Gastrocnemius medialis (tissue), 4 donors: ENCODE results near the gene KLC1. TPM values are rescaled to one million over a fixed set of nuclear protein-coding genes. Genes with fewer than 3 reads are reported as not detected.
A peak's percentile ranks its signal among the peaks of the same experiment; 100 is the strongest.
"Not testable (repeated sequence)": the region's sequence is repeated elsewhere in the genome, so short reads cannot be mapped to it uniquely, and the experiment has no call there.

Source experiments
- ATAC-seq, 2 donors: fragments of 150-250 bp; one replicate each; pipeline ENCODE4 v1.9.1; 2016
- DNase-seq, 2 donors: peaks; one replicate each; pipeline ENCODE4 v3.0.0-alpha.2; 2019
- H3K27ac ChIP-seq, 4 donors: fragments of 200-600 bp; sonication (generic); 1 replicate in 1 of 4; 2 replicates in 3 of 4; pipeline ENCODE4 v1.5.1; 2016 to 2018; ENCODE audit warnings: mild to moderate bottlenecking in 2 of 4, moderate library complexity in 1 of 4
- H3K27me3 ChIP-seq, 3 donors: fragments of 200-600 bp; sonication (generic) in 2 of 3; 1 replicate in 1 of 3; 2 replicates in 2 of 3; pipeline versions ENCODE4 v1.5.1 to v1.6.0; 2016 to 2019; ENCODE audit warnings: mild to moderate bottlenecking in 1 of 3, moderate library complexity in 1 of 3
- H3K36me3 ChIP-seq, 2 donors: fragments of 200-600 bp; sonication (generic) in 1 of 2; one replicate each; pipeline ENCODE4 v1.5.1; 2017 to 2018
- H3K4me1 ChIP-seq, 2 donors: fragments of 200-600 bp; sonication (generic) in 1 of 2; one replicate each; pipeline ENCODE4 v1.5.1; 2016 to 2017; ENCODE audit warnings: mild to moderate bottlenecking in 2 of 2
- H3K4me3 ChIP-seq, 4 donors: fragments of 200-600 bp; sonication (generic) in 3 of 4; 1 replicate in 1 of 4; 2 replicates in 3 of 4; pipeline ENCODE4 v1.5.1; 2016 to 2019; ENCODE audit warnings: mild to moderate bottlenecking in 2 of 4
- H3K9me3 ChIP-seq, 3 donors: fragments of 200-600 bp; sonication (generic) in 2 of 3; 1 replicate in 1 of 3; 2 replicates in 2 of 3; pipeline ENCODE4 v1.5.1; 2016 to 2019
- POLR2A ChIP-seq, 2 donors: fragments of 450-650 bp; IDR thresholded peaks; one replicate each; pipeline ENCODE4 v1.6.1; 2017; ENCODE audit warnings: antibody characterized with exemption in 2 of 2, mild to moderate bottlenecking in 2 of 2, moderate library complexity in 2 of 2
- in situ Hi-C, 4 donors: fragments of 200-750 bp; cut with MboI; loops; one replicate each; pipeline versions ENCODE4 v1.15.0 to v1.8.0; 2017; ENCODE audit warnings: low sequenced_read_pairs in 4 of 4
- intact Hi-C: fragments of 100-400 bp; cut with DNase I; formaldehyde crosslinking; loops from one replicate; pipeline ENCODE4 v1.15.1; 2023; ENCODE audit warnings: low total_unique reads
- total RNA-seq, 4 donors: library from RNA; depleted of rRNA; stranded (reverse); fragments of >200 nt; gene quantifications; one replicate each; pipeline versions ENCODE4 v1.1.0 to v1.2.3, GENCODE V29; 2016
- TF ChIP-seq, protein P1 (sequence below), 5 experiments: fragments of 450-650 bp in 3 of 5; fragments of 200-600 bp in 2 of 5; sonication (generic) in 2 of 5; IDR thresholded peaks in 4 of 5; conservative IDR thresholded peaks in 1 of 5; 1 replicate in 4 of 5; 2 replicates in 1 of 5; pipeline ENCODE4 v1.5.1; 2016 to 2019; ENCODE audit warnings: antibody characterized with exemption in 5 of 5, mild to moderate bottlenecking in 3 of 5, moderate library complexity in 3 of 5

The KLC1 gene
- total RNA-seq, 4 donors from 2014 or later, result 217 to 398 (median 309) TPM

DNA sequence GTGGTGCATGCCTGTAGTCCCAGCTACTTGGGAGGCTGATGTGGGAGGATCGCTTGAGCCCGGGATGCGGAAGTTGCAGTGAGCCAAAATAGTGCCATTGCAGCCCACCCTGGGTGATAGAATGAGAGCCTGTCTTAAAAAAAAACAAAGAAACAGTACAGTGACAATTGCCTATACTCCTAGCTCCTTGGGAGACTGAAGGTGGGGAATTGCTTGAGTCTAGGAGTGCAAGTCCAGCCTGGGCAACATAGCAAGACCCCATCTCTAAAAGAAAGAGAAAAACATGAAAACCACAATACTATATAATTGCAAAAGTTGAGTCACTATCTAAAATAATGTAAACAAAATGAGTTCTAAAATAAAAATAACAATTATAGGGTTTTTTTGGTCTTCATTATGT, 20.0 kb downstream of the KLC1 start:
- Histone ChIP-seq H3K4me1 (peaks cover 27 to 39% of the 10 kb centered on the region in 2 donors), H3K9me3 (no peaks in the 10 kb centered on the region), H3K36me3 (no peaks in the 10 kb centered on the region), H3K4me3 (no peak overlapping the region), H3K27me3 (no peaks in the 10 kb centered on the region), H3K27ac (no peak overlapping the region)
- intact Hi-C loops, result no loop called here
- in situ Hi-C loops, result no loop called here
- ATAC-seq (no peak), DNase-seq (no peak)
- TF ChIP-seq, protein P1, sequence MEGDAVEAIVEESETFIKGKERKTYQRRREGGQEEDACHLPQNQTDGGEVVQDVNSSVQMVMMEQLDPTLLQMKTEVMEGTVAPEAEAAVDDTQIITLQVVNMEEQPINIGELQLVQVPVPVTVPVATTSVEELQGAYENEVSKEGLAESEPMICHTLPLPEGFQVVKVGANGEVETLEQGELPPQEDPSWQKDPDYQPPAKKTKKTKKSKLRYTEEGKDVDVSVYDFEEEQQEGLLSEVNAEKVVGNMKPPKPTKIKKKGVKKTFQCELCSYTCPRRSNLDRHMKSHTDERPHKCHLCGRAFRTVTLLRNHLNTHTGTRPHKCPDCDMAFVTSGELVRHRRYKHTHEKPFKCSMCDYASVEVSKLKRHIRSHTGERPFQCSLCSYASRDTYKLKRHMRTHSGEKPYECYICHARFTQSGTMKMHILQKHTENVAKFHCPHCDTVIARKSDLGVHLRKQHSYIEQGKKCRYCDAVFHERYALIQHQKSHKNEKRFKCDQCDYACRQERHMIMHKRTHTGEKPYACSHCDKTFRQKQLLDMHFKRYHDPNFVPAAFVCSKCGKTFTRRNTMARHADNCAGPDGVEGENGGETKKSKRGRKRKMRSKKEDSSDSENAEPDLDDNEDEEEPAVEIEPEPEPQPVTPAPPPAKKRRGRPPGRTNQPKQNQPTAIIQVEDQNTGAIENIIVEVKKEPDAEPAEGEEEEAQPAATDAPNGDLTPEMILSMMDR (IDR thresholded peaks at IDR 0.05 in 4 of 5, conservative IDR thresholded peaks at IDR 0.05 in 1 of 5), result no peak
- no peak for TF ChIP-seq POLR2A (IDR thresholded peaks at IDR 0.05)

DNA sequence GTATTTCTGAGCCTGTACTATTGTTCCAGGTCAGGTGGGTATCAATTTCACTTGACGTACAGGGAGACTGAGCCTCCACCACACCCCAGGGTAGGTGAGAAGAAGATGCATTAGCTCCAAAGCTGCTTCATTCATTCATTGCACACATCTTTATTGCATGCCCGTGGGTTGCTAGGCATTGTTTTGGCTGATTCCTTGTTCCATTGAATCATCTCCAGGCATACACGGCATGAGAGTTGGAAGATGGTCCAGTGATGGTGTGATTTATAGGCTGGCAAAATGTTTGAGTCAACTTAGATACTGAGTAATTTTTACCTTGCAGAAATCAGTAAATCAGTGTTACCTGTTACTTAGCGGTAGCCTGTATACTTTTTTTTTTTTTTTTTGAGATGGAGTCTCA, 21.2 kb downstream of the KLC1 start:
- H3K4me1 ChIP-seq, result peaks cover 30 to 49% of the 10 kb centered on the region in 2 donors
- intact Hi-C loops, result no loop called here
- ATAC-seq, result peak in 1 of 2 donors; percentile 52

DNA sequence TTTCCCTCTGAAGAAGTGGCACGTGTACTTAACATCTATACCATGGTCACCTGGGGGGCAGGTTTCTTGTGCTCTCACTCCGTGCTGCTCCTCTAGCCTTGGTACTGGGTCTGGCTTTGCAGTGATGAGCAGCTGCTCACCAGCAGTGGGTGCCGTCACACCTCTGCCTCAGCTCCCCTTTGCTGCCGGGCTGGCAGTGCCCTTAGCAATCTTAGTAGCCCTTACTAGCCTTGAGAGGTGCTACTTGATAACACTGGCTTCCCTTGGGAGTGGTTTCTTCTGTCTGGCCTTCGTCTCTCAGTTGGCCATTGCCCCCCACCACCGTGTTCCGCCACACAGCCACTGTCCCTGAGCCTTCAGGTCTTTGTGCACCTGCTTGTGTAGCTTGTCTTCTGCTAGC, 22.6 kb downstream of the KLC1 start:
- H3K36me3 ChIP-seq, result peaks cover 0 to 23% of the 10 kb centered on the region in 2 donors
- intact Hi-C loops (no loop called here), in situ Hi-C loops (no loop called here)
- no peaks in the 10 kb centered on the region for H3K27me3 ChIP-seq
- no peak overlapping the region for H3K27ac ChIP-seq
- no peaks in the 10 kb centered on the region for H3K9me3 ChIP-seq
- no peak for TF ChIP-seq POLR2A (IDR thresholded peaks at IDR 0.05)
- TF ChIP-seq, protein P1 (IDR thresholded peaks at IDR 0.05 in 4 of 5, conservative IDR thresholded peaks at IDR 0.05 in 1 of 5), result no peak
- no peak for ATAC-seq
- peaks cover 30 to 45% of the 10 kb centered on the region in 2 donors for H3K4me1 ChIP-seq
- DNase-seq, result no peak
- H3K4me3 ChIP-seq, result no peak overlapping the region

More for the DNA sequence above, 21.2 kb downstream of the KLC1 start:
- TF ChIP-seq, protein P1 (IDR thresholded peaks at IDR 0.05 in 4 of 5, conservative IDR thresholded peaks at IDR 0.05 in 1 of 5), result no peak
- TF ChIP-seq POLR2A (IDR thresholded peaks at IDR 0.05), result no peak
- Histone ChIP-seq H3K9me3 (no peaks in the 10 kb centered on the region), H3K27me3 (no peaks in the 10 kb centered on the region), H3K27ac (no peak overlapping the region), H3K36me3 (peaks cover 0 to 9% of the 10 kb centered on the region in 2 donors), H3K4me3 (no peak overlapping the region)
- DNase-seq, result no peak
- in situ Hi-C loops, result no loop called here

DNA sequence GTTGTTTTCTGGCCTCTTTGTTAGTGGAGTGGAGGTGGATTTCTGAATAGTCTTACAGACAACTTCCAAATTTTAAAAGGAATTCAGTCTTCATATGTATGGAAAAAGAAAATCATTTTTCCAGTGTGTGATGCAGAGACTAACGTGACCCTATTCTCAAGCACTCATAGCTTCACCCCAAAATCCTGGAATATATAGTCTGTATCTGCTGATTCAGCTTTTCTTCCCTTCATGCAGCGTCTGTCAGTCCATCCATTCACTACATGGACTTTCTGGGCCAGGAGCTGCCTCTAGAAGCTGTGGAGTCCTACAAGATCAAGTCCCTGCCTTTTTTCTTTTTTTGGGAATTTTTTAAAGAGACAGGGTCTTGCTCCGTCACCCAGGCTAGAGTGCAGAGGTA, 23.8 kb downstream of the KLC1 start:
- in situ Hi-C loops, result no loop called here
- Histone ChIP-seq H3K4me1 (peaks cover 30 to 39% of the 10 kb centered on the region in 2 donors), H3K27me3 (no peaks in the 10 kb centered on the region), H3K27ac (peak overlapping the region in 1 of 4 donors; percentile 63), H3K9me3 (no peaks in the 10 kb centered on the region), H3K36me3 (peaks cover 0 to 35% of the 10 kb centered on the region in 2 donors), H3K4me3 (no peak overlapping the region)
- DNase-seq, result no peak
- intact Hi-C loops, result no loop called here
- ATAC-seq, result no peak
- TF ChIP-seq POLR2A (IDR thresholded peaks at IDR 0.05), result no peak
- TF ChIP-seq, protein P1 (IDR thresholded peaks at IDR 0.05 in 4 of 5, conservative IDR thresholded peaks at IDR 0.05 in 1 of 5), result no peak

DNA sequence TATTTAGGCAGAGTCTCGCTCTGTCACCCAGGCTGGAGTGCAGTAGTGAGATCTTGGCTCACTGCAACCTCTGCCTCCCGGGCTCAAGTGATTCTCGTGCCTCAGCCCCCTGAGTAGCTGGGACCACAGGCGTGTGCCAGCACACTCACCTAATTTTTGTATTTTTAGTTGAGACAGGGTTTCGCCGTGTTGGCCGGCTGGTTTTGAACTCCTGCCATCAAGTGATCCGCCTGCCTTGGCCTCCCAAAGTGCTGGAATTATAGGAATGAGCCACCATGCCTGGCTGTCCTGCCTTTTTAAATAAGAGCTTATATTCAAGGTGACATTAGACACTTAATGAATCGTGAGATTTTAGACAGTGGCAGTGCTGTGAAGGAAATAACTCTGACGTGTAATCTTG, 24.3 kb downstream of the KLC1 start:
- DNase-seq, H3K4me3 ChIP-seq, H3K9me3 ChIP-seq, intact Hi-C loops, H3K27me3 ChIP-seq, in situ Hi-C loops: not testable (repeated sequence)
- peaks cover 0 to 38% of the 10 kb centered on the region in 2 donors for H3K36me3 ChIP-seq
- H3K4me1 ChIP-seq, result peaks cover 30 to 39% of the 10 kb centered on the region in 2 donors
- H3K27ac ChIP-seq, result peak overlapping the region in 3 of 4 donors; percentile 9 to 63 (median 20)
- peak in 1 of 2 donors; percentile 32 for ATAC-seq
